GM21360 (cell line): Measurements from ENCODE around the gene IQCE.
A peak's percentile ranks its signal among the peaks of the same experiment; 100 is the strongest.
"Not testable (repeated sequence)": the region's sequence is repeated elsewhere in the genome, so short reads cannot be mapped to it uniquely, and the experiment has no call there.

ENCODE experiments used
- ATAC-seq: cut with Tn5 transposase; IDR thresholded peaks from one replicate; pipeline ENCODE4 v1.9.1; 2021; ENCODE audit warnings: mild to moderate bottlenecking, moderate library complexity; ENCODE audit not compliant: unreplicated experiment

IQCE gene

GRCh38 chr7:2553108-2553507, 5.7 kb upstream of the IQCE start:
- no peak for ATAC-seq

DNA sequence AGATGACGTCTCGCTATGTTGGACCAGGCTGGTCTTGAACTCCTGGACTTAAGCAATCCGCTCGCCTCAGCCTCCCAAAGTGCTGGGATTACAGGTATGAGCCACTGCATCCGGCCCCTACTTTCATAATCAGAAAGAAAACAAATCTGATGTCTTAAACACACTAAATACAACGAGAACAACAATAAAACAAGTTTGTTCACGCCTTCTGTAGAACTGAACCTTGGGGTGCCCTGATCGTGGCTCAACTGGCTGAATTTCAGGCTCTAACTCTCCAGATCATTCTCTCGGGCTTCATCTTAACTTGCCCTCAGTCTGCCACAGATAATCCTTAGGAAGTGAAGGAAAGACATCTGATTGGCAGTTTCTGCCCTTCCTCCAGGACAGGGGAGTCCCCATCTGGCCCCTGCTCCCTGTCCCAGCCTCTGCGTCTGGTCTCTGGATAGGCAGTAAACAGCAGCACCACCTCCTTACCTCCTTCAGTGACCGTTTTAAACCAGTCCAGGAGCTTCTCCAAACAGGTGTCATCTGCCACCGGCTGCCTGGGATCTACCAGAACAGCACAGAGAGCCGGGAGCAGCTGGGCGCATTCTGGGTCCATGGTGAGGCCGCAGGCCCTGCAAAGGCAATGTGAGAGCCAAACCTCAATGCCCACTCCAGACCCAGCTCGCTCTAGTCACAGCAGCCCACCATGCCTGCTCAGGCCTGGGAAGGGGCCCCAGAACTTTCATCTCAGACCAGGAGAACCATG, 4.8 kb upstream of the IQCE start:
- ATAC-seq, result no peak

DNA sequence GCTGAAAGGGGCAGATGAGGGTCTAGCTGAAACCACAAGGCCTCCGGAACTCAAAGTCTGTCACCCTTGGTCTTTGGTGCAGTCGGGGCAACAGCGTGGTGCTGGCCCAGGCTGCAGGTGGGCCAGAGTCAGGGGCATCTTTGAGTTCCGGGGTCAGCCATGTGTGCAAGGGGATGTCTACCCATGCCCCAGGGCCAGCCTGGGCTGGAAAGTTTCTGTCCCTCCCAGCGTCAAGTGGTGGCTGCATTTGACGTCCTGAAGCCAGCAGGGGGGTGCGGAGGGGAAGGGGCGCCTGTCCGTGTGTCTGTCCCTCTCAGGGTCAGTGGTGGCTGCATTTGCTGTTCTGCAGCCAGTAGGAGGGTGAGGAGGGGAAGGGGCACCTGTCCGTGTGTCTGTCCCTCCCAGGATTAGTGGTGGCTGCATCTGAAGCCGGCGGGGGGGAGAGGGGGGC, 4.1 kb upstream of the IQCE start:
- no peak for ATAC-seq

DNA sequence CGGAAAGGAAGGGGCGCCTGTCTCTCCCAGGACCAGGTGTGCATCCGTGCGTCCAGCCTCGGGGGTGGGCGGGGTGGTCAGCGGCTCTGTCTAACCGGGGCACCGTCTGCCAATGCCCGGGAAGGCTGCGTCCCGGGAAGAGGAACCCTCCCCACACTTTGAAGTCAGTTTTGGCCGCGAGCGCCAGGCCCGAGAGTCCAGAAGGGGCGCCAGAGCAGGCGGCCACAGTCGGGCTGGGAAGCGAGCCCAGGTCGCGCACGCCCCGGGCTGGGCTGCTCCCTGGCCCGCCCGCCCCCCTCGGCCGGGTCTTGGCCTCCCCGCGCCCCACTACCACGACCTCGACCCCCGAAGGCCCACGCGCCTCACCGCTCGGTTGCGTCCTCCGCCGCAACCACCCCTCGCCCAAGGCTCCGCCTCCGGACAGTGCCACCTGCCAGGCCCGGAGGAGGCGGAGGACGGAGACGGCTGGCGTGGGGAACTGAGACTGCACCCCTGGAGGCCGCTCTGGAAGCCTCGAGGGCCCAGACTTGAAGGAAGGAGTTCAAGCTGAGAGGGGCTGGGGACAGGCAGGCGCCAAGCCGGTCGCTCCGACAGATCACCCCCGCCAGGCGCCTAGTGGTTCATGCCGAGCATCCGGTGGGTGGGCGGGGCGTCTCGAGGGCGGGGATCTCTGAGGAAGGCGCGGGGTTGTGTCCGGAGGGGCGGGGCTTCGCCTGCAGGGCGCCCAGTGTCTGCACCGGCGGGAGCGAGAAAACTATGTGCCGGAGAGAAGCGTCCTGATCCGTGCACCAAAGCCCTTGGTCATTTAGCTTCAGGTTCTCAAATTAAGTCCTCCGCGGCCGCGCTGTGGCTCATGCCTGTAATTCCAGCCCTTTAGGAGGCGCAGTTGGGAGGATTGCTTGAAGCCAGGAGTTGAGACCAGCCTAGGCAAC, 3.4 kb upstream of the IQCE start, which contains the start of gene BRAT1:
BRAT1 (minus strand) TSS at position 404 of the 932 bp plus-strand sequence. CDS start 1,093 bp downstream, outside the sequence.
- peak; percentile 55 for ATAC-seq

DNA sequence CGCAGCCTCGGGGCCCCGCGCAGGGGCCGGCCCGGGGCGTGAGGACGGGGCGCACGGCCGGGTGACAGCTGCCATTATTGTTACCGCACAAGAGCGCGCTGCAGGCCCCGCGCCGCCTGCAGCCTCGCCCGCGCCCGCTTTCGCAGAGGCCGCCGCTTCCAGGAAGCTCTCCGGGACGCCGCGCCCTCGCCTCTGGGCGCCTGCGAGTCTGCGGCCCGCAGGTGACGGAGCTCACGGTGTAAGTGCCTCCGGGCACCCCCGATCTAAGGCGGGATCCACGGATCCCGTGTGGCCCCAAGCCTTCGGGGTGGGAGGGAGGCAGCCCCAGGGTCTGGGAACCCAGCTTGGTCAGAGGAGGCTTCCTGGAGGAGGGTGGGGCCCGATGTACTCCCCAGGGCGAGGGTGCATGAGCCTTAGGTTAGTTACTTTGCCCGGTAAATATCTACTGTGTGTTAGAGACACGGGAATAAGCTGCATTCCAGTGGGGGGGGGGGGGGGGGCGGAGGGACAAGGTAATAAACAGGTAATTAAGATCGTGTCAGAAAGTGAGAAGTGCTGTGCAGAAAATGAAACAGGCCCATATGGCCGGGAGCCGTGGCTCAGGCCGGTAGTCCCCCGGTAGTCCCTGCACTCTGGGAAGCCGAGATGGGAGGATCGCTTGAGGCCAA, 638 bp downstream of the IQCE start:
- ATAC-seq, result peak; percentile 2

- ATAC-seq, result not testable (repeated sequence)
Observed at GRCh38 chr7:2563955-2564354, 5.2 kb downstream of the IQCE start.

DNA sequence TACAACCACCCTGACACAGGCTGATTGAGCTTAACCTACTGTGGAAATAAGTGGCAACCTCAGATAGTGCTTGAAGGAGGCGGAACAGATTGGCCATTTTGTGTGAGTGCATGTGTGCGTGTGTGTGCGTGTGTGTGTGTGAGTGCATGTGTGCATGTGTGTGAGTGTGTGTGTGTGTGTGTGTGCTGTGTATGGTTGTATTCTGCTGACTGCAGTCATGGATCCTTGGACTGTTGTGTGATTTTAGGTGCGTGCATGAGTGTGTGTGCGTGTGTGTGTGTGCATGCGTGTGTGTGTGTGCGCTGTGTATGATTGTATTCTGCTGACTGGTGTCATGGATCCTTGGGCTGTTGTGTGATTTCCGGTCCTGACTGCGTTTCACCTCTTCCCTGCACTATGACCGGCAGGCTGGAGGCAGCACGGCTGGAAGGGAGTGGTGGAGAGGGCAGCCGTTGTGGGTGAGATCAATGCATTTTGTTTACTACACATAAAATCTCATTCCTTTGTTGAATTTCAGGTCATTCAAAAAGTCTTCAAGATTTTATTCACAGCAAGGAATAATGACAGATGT, 6.3 kb downstream of the IQCE start:
- no peak for ATAC-seq

DNA sequence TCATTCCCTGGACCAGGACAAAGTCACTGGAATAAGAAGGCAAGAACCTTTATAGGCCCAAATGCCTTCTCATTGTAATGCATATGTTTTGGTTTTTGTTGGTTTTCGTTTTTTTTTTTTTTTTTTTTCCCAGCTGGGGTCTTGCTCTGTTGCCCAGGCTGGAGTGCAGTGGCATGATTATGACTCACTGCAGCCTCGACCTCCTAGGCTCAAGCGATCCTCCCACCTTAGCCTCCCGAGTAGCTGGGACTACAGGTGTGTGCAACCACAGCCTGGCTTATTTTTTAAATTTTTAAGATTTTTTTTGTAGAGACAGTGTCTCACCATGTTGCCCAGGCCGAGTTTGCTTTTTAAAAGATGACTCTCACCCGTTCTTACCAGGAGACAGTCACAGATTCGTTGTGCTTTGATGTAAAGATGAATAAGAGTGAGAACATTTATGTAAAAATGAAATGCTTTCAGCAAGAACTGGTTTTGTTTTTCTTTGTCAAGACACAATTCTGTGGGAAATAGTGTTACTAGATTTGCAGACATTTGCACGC, 7.6 kb downstream of the IQCE start:
- no peak for ATAC-seq

DNA sequence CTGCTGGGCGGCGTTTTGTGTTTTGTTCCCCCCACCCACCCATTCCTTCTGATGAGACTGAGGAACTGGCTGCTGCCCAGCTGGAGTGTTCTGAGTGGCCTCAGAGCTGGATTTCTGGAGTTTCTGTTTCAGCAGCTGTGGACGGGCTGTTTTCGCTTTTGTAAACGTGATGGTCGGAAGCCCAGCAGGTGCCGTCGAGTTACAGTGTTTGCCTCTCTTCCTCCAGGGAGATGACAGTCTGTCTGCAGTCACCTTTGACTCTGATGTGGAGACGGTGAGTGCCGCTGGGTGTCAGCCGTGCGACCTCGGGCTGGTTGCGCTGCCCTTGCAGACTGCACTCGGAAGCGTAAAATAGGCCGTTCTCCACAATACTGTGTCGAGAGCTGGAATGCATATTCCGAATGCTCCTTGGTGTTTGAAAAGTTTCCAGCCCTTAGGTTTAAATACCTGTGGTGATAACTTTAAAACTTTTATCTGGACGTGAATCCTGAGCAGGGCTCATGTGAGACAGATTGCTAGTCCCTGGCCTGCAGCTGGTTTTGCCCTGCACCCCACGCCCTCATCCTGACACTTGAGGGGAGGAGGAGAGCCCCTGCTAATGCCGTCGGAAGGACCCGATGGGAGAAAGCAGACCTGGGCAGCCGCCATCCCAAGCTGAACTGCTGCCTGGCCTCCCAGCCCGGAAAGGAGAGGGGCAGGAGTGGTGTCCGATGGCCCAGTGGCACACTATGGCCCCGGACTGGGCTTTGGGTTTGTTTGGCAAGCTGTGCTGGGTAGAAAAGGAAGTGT, 8.3 kb downstream of the IQCE start:
- ATAC-seq, result peak; percentile 85

DNA sequence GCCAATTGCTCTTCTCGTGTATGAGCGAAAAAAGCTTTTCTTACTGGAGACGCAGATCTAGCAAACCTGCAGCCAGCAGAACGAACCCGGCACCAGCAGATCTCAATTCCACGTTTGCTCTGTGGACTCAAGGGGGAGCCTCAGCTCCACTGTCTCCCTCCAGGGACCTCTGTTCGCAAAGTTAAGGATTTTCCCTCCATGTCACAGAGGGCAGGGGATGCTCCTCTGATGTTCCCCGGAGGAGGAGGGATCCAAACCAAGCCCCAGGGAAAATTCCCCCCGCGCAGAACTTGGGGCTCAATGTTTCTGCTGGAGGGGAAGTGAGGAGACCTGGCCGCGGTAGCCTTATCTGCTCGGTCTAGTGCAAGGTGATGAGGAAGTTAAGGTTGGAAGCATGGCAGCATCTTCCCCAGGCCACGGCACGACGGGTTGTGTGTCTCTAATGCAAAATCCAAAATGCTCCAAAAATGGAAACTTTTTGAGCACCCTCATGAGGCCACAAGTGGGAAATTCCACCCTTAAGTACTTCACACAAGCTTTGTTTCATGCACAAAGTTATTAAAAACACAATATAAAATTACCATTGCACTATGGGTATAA, 9.0 kb downstream of the IQCE start:
- no peak for ATAC-seq

- no peak for ATAC-seq
Observed at GRCh38 chr7:2568521-2569223, 9.9 kb downstream of the IQCE start.

GRCh38 chr7:2569421-2569820, 10.6 kb downstream of the IQCE start:
- no peak for ATAC-seq

DNA sequence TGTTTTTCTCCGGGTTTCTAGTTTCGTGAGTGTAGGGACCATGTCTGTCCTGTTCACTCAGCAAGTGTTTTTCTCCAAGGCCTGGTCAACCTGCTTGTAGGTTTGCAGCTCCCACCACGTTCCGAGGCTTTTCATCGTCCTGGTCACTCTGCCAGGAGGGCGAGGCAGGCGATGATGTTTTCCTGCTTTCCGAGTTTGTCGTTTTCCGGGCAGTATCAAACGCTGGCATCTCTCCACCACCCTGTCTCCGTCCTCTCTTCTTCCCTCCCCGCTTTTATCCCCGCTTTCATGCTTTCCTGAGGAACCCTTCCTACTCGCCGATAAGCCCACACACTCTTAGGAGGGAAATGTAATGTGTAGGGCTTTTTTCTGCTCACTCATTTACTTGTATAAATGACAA, 11.2 kb downstream of the IQCE start:
- ATAC-seq, result no peak

- no peak for ATAC-seq
Observed at GRCh38 chr7:2571409-2571808, 12.6 kb downstream of the IQCE start.

- no peak for ATAC-seq
Observed at GRCh38 chr7:2572101-2572842, 13.5 kb downstream of the IQCE start.

- no peak for ATAC-seq
Observed at GRCh38 chr7:2573761-2574160, 15.0 kb downstream of the IQCE start.

GRCh38 chr7:2575046-2575732, 16.4 kb downstream of the IQCE start:
- ATAC-seq, result no peak
